ENCODE data around the gene SOWAHC. TPM values are rescaled to one million over a fixed set of nuclear protein-coding genes. Genes with fewer than 3 reads are reported as not detected.

The SOWAHC gene
- total RNA-seq, 1 donor from 2014 or later, result 5.3 TPM

DNA sequence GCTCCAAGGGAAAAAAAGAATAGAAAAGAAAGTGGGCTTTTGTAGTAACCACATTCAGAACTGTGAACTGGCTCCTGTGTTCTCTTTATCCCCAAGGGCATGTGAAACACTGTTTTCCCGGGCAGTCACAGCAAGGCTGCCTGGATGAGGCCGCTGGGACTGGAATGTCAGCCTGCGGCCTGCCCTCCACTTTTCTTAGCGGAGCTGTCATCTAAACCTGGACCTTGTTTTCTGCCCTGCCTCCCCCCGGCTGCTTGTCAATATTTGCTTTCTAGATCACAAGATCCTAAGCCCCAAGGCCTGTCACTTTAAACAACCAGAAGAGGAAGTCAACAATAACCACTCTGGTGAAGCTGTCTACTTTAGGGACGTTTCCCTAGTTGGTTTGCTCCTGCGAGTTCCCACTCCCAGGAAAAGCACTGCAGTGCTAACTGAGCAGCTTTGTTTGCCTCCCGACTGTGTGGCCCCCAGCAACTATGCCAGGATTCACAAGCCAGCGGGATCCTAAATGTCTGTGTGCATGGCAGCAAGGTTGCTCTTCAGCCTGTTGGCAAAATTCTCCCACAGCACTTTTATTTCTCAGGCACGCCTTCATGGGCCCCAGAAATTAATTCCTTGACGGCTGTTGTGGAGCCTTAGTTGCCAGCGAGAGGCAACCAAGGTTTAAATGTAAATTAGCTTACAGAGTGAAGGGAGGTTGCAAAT, 30.6 kb downstream of the SOWAHC start:
- no peak for DNase-seq (ENCODE audit: extremely low read depth, low read depth, low spot score)

DNA sequence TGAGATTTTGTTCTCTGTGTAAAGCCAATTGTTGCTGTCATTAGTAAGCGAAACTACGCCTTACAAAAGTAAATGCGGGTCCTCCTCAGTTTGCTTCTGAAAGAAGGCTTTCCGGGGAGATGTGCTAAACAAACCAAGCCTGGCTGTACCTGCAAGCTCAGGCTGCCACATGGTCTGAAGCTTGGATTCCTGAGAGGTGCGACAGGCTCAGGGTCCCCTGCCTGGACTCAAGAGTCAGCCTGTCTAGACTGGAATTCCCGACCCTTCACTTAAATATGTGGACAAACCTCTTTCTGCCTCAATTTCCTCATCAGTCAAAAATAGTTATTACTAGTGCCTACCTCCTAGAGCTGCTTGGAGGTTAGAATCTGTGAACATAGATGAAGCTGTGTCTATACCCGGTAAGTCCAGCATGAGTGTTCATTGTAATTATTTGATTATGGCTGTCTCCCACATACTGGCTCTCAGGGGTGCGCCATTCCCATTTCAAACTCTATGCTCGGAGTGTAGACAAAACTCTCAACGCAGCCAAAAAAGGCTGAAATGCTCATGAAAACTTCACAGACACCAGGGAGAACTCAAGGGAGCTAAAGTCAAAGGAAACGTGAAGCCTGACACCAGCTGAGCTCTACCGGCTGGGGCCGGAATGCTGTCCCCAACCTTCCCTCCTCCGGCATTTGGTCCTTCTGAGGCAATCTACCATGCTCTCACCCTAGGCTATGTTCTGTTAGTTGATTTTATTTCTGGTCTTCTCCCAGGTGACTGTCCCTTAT, 31.4 kb downstream of the SOWAHC start:
- DNase-seq (ENCODE audit: extremely low read depth, low read depth, low spot score), result no peak

DNA sequence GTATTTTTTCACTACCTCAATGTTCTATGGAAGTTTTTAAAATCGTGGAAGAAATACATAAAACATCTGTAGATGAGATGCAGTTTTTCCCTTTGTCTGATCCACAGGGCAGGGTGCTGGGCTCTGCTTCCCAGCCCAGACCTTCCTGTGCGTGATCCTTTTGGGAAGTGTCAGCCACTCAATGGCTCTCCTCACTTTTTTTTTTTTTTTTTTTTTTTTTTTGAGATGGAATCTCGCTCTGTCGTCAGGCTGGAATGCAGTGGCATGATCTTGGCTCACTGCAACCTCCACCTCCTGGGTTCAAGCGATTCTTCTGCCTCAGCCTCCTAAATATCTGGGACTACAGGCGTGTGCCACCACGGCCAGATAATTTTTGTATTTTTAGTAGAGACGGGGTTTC, 32.8 kb downstream of the SOWAHC start:
- no peak for DNase-seq (ENCODE audit: extremely low read depth, low read depth, low spot score)

DNA sequence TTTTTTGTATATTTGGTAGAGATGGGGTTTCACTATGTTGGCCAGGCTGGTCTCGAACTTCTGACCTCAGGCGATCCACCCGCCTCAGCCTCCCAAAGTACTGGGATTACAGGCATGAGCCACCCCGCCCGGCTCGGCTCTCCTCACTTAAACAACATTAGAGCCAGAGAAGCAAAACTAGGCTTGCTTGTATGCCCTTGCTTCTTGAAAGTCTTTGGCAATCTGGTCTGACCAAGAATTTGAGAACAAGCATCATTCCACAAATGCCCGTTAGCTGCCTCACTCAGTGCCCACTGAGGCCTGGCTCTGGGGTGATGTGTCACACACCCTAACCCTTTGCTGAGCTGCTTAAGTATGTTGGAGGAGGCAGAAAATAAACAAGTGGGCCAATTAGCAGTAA, 33.5 kb downstream of the SOWAHC start:
- DNase-seq (ENCODE audit: extremely low read depth, low read depth, low spot score), result no peak

DNA sequence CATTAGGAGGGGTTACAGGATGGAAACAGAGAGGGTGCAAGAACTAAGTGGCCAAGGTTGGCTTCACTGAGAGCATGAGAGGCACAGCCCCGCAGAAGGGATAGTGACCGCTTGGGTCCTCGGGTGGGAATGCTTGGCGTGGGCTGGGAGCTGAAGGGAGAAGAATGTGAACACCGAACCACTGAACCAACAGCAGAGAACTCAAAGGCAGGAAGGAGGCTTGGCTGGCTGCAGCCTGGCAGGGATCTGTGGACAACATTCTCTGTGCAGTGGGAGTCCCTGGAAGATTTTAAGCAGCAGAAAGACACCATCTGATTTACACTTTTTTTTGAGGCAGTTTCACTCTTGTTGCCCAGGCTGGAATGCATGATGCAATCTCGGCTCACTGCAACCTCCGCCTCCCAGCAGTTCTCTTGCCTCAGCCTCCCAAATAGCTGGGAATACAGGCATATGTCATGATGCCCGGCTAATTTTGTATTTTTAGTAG, 33.9 kb downstream of the SOWAHC start:
- DNase-seq (ENCODE audit: extremely low read depth, low read depth, low spot score), result no peak

DNA sequence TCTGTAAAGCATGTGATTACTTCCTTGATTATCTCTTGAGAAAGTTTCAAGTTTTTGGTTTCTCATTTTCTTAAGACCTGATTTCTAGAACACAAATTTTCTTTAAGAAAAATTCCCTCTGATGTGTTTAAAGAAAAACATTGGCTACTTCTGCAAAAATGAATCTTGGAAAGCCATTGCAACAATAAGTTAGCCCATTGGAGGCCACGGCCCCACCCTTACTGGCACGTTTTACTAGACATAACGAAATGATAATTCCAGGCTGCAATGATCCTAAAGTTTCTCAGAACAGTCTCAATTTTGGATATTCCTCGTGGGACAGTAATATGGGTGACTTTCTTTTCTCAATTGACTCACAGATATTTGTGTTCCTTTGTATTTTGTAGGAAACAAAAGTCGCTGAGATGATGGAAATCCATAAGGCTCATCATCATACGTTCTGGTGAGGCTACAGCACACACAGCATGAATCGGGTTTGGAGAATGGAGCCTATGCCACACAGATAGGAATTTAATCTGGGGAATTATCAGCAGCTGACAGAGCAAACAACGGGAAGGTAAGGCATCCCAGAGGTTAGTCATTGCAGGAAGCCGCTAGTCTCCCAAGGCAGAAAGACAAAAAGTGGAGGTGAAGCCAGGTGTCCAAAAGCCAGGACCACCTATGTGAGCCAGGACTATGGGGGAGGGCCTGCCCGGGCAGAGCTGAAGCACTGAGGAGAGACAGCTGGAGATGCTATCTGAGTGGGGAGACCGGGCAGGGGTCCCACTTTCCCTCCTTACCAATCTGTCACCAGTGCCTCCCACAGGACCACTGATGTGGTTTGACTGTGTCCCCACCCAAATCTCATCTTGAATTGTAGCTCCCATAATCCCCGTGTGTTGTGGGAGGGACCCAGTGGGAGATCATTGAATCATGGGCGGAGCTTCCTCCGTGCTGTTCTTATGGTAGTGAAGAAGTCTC, 35.9 kb downstream of the SOWAHC start:
- no peak for DNase-seq (ENCODE audit: extremely low read depth, low read depth, low spot score)

DNA sequence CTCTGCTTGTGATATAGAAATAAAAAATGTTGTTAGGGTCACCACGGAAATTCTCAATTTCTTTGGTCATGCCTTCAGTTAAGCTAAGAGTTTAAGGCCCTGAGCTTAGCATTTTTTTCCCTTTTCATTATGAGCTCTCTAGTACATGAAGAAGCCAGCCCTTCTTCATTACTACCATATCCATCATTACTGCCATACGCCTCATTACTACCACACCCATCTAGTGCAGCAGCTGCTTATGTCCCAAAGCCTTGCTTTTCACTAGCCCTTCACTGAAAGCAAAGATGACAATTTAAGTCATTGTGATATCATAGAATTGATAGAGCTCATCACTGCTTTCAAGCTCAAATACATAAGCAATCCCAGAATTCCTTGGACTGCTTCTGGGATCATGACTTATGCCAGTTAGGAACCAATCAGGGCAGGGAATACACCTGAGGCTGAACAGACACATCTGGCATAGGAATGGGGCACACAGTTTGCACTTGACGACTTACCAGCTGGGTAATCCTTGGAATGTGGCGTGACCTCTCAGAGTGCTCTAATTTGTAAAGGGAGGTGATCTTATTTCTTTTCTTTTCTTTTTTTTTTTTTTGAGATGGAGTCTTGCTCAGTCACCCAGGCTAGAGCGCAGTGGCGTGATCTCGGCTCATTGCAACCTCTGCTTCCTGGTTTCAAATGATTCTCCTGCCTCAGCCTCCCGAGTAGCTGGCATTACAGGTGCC, 40.3 kb downstream of the SOWAHC start:
- DNase-seq (ENCODE audit: extremely low read depth, low read depth, low spot score), result no peak

DNA sequence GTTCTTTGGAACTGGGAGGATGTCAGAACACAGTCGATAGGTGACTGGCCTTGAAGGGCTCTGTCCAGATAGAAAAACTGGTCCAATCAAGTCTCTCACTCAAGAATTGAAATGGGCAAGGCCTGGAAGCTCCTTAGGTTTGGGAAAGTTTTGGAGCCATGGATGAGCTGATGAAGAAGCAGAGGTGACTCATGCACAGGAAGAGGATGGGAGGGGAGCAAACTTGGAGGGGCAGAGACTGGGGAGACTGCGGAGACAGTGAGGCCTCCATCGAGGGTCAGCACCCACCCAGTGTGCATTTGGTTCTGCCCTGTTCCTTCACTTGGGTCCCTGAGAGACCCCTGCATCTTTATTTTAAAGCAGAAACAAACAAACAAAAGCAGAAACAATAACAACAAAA, 41.1 kb downstream of the SOWAHC start:
- no peak for DNase-seq (ENCODE audit: extremely low read depth, low read depth, low spot score)

DNA sequence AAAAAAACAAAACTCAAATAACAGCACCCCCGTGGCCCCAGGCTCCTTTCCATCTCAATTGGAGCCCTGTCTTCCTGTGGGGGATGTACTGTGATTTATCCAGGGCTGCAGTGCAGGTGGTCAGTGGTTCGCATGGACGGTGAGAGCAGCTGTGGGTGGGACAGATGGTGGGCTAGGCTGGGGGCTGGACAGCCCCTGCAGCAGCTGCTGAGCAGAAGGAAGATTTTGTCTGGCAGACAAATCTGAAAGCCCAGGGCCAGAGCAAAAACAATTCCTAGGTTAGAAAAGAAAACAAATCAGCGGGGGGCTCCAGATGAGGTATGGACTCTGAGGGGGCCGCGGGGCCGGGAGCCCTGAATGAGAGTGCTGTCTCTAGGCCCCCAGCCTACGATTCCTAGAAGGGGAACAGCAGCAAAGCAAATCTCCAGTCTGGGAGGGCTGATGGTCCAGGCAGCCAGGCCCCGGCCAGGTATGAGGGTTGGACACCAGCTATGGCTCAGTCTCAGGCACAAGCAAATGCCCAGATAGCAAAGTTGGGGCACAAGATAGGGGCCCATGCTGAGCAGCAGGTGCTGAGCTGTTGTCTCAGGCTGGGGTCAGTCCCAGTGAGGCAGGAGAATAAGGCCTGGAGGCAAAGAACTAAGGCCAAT, 45.4 kb downstream of the SOWAHC start:
- no peak for DNase-seq (ENCODE audit: extremely low read depth, low read depth, low spot score)

DNA sequence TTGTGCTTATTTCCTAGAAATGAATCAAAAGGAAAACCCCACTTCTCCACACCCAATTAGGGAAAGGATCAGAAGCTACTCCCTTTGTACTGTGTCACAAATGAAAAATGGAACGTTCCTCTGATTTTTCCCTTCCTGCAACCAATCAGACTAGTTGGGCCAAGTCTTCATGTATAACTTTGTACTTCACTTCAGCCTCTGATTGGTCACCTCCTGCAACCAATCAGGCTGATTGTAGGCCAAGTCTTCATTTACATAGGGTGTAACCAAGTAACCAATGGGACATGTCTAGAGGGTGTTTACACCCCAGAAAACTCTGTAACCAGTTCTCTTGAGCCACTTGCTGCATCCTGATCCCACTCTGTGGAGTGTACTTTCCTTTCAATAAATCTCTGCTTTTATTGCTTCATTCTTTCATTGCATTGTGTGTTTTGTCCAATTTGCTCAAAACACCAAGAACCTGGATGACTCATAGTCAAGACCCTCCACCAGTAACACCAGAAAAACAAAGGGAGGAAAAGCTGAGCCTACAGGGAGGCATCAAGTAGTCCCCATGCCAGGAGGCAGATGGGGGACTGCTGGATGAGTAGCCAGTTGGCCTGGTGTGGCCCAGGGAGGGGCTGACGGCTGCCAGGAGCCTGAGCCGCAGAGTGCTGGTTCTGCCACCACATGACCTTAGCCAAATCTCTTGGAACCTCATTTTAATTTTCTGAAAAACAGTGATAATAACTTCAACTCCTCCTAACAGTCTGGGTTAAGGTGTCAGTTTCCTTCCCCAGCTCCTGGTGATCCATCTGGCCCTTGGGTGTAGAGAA, 46.1 kb downstream of the SOWAHC start:
- no peak for DNase-seq (ENCODE audit: extremely low read depth, low read depth, low spot score)

DNA sequence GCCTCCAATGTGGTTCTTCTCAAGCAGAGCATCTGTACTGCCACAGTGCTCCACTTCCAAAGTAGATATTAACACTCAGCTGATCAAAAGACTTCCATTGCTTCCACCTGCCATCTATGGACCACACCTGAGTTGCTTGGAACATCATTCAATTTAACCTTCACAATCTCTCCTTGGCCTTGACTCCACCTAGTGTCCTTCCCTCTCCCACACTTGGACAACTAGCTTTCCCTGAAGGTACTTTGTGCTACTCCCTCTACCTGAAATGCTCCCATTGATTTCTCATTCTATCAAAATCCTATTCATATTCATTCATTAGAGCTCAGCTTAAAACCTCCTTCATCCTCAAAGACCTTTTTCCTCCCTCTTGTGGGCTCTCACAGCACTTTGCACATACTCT, 48.7 kb downstream of the SOWAHC start:
- no peak for DNase-seq (ENCODE audit: extremely low read depth, low read depth, low spot score)

DNA sequence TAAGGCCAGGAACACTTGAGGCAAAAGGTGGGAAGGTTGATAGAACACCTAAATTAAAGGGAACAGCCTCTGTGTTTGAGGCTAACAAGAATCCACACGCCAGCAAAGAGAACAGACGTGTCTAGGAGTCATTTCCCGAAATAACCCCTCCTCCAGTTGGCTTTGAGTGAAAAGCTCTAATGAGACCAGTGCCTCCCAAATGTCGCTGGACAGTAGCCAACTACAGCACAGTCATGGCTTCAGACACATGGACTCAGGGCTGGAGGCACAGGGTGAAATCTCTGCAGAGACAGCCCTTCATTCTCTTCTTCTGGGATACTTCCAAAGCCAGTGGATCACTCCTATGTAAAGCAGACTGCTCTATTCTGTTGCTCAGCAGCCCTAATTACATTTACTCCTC, 49.6 kb downstream of the SOWAHC start:
- DNase-seq (ENCODE audit: extremely low read depth, low read depth, low spot score), result no peak

DNA sequence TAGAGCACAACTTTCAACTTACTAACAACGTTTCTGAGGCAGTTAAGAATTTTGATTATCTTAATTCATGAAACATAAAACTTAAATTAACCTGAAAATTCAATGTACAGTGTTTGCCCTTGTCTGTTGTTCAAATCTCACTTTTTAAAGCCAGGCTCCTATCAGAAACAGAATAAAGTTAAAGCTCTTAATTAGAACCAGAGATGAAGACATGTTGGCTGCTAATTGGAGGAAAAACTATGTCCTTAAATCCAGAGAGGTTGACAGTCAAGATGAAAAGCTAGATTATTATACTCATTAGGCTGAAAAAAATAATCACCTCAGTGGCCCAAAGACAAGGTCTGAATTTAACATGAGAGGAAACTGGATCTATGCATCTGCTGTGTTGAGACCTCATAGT, 52.3 kb downstream of the SOWAHC start:
- no peak for DNase-seq (ENCODE audit: extremely low read depth, low read depth, low spot score)

Other genes with a start within 250 kb of the SOWAHC start
- 87.3 and 92.1 TPM in 2 replicates for gene SEPTIN10, start 398 bp upstream of the SOWAHC start, total RNA-seq
- gene RGPD5, start 179.9 kb downstream of the SOWAHC start, total RNA-seq, result 14.5 and 15.1 TPM in 2 replicates

Data from glomerular endothelial cell (primary cell).